CD4-positive, alpha-beta T cell treated with Interleukin-12 subunit alpha and Interleukin-12 subunit beta, for 1 hour (primary cell): ENCODE results near the gene SEPTIN10.
"Not testable (repeated sequence)": the region's sequence is repeated elsewhere in the genome, so short reads cannot be mapped to it uniquely, and the experiment has no call there.

Experiments used
- DNase-seq: peaks from one replicate; pipeline ENCODE4 v3.0.0-alpha.2; 2020

Gene SEPTIN10

DNA sequence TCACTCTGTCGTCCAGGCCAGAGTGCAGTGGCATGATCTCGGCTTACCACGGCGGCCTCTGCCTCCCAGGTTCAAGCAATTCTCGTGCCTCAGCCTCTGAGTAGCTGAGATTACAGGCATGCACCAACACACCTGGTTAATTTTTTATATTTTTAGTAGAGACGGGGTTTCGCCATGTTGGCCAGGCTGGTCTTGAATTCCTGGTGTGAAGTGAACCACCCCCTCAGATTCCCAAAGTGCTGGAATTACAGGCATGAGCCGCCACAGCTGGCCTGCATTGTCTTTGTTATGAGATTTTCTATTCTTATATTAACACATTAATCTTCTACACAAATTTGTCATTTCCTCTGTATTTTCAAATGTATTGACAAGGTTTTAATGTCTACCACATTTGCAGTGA, 75.2 kb downstream of the SEPTIN10 start:
- no peak for DNase-seq

- no peak for DNase-seq
Measured at GRCh38 chr2:109537565-109538222, 76.1 kb downstream of the SEPTIN10 start.

GRCh38 chr2:109536556-109536955, 77.2 kb downstream of the SEPTIN10 start:
- not testable (repeated sequence) for DNase-seq

DNA sequence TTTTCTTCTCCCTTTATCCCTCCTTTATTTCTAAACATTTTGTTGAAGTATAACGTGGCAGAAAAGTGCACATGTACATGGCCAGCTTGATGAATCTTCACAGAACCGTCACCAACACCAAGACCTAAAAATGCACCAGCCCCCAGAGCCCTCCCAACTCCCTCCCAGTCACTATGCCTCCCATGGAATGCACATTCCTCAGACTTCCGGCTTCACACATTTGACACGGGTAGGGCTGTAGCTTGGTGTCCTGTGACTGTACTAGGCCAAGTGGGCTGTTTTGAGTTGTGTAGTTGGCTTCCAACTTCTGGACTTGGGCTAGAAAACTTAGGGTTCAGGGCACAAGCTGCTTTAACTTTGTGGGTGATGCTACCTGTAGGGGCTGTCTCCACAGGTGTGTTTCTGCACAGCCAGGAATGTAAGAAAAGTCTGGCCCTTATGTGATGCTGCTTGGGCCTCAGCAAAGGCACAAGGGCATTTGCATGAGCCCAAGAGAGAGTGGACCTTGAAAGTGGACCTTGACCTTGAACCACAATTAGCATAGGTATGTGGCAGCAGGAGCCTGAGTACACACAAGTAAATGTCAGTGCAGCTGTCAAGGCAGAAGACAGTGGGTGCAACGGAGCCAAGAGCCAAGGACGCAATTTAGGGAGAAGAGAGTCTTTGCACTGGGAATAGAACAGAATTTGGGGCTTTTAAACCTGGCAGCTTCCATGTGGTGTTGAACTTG, 78.4 kb downstream of the SEPTIN10 start:
- no peak for DNase-seq

- DNase-seq: no peak
Measured at GRCh38 chr2:109533823-109534222, 79.9 kb downstream of the SEPTIN10 start.

- DNase-seq: no peak
Measured at GRCh38 chr2:109532728-109533076, 81.1 kb downstream of the SEPTIN10 start.

- DNase-seq: no peak
Measured at GRCh38 chr2:109531896-109532727, 81.7 kb downstream of the SEPTIN10 start.

DNA sequence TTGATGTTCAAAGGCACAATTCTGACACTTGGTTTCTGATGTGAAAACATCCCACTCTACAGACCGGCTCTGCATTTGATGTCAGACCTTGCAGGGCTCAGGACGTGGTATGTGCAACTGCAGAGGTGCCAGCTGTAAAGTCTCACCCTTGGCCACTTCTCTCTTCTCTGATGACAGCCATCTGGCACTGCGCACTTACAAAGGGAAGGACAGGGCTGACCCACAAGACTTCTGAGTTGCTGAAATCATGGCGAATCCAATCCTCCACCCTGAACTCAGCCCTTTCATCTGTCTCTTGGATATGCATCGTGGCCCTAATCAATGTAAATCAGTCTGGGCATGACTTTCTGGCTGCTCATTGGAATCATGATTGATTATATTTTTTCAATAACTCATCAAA, 82.5 kb downstream of the SEPTIN10 start:
- no peak for DNase-seq

- DNase-seq: no peak
Measured at GRCh38 chr2:109530712-109531111, 83.1 kb downstream of the SEPTIN10 start.

- no peak for DNase-seq
Measured at GRCh38 chr2:109529532-109530449, 84.0 kb downstream of the SEPTIN10 start.

GRCh38 chr2:109528811-109529501, 84.8 kb downstream of the SEPTIN10 start:
- DNase-seq: no peak

- no peak for DNase-seq
Measured at GRCh38 chr2:109527846-109528705, 85.7 kb downstream of the SEPTIN10 start.

DNA sequence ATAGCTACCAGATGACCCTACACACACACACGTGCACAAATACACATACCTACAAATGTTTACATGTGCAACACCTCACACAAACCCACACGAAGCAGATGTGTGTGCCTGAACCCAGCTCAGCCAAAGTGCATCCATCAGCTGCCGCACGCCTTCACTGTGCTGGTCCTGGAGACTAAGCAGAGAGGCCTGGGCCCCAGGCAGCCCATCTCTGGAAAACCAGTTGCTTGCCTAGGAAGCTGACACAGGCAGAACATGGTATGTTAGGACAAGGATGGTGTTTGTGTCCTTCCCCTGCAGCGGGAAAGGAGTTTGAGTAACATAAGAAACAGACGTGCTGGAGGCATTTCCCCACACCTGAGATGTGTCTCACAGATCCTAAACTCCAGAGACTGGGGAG, 86.7 kb downstream of the SEPTIN10 start:
- DNase-seq: no peak

DNA sequence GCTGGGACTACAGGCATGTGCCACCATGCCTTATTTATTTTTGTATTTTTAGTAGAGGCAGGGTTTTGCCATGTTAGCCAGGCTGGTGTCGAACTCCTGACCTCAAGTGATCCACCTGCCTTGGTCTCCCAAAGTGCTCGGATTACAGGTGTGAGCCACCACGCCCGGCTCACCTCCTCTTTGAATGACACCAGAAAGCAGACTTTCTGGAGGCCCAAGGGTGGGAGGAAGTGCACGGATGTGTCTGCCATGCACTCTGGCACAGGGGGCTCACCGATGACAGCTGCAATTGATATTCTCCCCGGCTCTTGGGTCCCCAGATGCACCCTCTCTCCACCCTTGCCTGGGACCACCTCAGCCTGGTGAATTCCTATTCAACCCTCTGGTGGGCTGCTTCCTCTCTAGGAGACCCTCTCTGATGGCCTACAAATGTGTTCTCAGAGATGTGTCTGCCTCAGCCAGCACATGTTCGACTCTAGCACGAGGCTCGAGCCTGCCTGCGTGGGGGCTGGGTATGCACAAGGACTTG, 87.3 kb downstream of the SEPTIN10 start:
- DNase-seq: no peak

DNA sequence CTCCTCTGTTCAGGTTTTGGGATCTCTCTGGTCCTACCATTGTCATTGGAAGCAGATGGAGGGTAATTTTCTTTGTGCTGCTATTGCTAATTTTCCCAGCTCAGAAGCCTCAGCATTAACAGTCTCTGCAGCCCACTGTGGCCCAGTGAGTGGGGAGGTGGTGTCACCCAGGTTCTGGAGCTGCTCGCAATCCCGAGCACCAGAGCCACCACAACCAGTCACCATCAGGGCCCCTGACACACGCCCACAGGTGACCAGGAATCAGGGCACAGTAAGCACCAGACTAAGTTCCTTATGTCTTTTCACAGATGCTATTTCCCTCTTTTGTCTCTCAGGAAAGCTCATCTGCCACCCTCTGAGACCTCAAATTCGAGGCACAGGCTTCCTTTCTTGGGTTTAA, 87.9 kb downstream of the SEPTIN10 start:
- DNase-seq: no peak

DNA sequence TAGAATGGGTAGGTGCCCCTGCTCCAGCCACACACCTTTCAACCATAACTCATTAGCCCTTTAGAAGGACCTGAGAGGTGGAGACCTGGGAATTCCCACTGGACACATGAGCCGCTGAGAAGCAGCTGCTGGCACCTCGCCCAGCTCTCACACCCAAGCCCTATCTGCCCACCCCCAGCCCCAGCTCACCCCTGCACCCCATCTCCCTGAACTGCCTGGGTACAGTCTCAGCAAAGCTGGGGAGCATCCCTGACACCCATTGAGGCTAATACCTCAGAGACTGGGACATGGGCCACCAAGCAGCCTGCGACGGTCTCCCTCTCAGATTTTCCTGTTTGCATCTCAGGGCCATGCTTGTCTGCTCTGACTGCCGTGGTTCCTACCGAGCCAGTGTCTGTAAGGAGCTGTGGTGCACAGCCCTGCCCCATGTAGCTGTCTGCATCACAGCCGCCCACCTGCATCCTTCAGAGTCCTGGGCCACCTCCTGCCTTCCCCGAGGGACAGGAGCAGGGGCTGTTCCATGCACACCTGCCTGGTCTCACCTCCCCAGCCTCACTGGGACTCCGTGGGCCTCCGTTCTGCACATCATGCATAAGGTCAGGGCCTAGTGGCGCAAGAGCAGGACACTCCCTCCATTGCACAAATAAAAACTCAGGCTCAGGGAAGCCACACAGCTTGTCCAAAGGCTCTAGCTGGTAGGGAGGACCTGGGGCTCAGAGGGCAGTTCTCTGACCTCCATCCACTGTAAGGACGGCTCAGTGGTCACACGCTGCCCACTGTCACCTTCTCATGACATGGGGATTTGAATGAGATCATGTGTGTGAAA, 90.0 kb downstream of the SEPTIN10 start:
- DNase-seq: no peak

GRCh38 chr2:109523121-109523520, 90.6 kb downstream of the SEPTIN10 start:
- DNase-seq: no peak

GRCh38 chr2:109522063-109522374, 91.7 kb downstream of the SEPTIN10 start:
- no peak for DNase-seq

- DNase-seq: no peak
Measured at GRCh38 chr2:109521233-109522062, 92.3 kb downstream of the SEPTIN10 start.
